GM21737 (cell line): Measurements from ENCODE around the gene PHC2.
"Not testable (repeated sequence)": the region's sequence is repeated elsewhere in the genome, so short reads cannot be mapped to it uniquely, and the experiment has no call there.

Experiments used
- ATAC-seq: cut with Tn5 transposase; IDR thresholded peaks from one replicate; pipeline ENCODE4 v1.9.1; 2021; ENCODE audit warnings: mild to moderate bottlenecking, moderate library complexity; ENCODE audit not compliant: unreplicated experiment

Gene PHC2

DNA sequence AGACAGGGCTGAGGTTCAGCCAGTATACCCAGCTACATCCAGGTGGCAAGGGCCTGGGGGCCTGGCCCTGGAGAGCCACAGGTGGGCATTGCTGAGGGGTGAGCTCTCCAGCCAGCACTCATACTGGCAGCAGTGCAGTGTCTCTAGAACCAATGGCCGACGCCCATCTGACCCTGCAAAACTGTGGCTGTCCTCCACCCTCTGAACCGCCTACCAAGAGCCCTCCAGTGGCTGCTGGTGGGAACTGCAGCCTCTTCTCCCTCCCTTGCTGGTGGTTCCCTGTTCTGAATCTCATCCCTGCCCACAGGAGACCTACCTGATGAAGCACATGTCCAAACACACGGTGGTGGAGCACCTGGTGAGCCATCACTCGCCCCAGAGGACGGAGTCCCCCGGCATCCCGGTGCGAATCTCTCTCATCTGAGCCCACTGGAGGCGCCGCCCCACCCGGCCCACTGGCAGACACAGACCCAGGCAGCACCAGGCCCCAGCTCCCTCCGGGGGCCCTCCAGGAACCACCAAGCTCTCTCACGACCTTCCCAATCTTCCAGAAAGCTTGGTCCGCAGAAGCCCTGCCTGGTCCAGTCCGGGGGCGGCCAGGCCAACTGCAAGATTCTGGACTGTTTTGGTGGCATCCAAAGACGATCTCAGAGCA lies 132.1 kb downstream of the PHC2 start:
- ATAC-seq = no peak

DNA sequence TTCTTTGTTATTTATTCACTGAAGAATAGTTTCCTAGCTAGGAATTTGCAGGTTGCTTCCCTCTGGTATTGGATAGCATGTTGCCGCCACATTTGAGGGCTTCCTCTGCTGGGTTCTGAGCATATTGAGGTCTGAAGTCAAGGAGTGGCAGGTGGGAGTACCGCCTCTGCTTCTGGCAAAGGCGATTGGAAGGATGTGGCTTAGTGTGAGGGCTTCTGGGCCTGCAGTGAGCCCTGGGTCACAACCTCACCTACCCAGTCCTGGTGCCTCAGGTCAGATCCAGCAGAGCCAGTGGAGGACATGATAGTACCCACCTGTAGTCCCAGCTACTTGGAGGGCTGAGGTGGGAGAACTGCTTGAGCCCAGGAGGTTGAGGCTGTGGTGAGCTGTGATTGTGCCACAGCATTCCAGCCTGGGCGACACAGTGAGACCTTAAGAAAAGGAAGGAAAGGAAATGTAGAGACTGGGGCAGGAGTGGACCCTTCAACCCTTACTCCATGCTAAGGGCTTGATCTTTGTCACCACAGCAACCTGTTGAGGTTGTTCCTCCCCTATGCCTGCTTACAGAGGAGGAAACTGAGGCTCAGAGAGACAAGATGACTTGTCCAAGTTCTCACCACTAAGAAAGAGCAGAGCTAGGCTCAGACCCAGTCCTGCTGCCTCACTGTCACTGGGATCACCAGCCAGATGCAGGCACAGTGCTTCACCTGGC lies 132.8 kb downstream of the PHC2 start:
- no peak for ATAC-seq

DNA sequence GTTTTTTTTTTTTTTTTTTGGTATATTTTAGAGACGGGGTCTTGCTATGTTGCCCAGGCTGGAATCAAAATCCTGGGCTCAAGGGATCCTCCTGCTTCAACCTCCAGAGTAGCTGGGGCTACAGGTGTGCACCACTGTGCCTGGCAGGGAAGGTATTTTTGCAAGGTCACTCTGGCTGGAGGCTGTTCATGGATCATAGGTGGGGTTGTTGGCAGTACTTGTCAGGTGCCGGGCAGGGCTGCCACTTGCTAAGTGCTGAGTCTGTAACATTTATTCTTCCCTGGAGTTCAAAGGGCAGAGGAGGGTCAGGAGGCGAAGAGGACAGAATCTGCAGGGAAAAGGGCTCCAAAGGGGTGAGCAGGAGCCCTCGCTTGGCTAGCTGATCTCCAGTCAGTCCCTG lies 134.1 kb downstream of the PHC2 start:
- ATAC-seq = no peak

DNA sequence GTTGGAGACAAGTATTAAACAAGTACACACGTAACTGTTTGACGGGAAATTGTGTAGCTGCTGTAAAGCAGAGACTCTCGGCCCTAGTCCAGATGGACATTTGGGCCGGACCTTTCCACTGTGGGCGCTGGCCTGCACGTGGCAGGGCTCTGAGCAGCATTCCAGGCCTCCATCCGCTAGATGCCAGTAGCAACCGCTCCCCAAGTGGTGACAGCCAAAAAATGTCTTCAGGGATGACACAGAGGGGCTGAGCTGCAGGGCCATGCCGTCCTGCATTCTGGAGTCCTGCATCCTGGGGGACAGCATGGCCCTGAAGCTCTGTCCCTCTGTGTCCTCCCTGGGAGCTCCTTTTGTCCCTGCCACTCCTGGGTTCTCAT lies 134.8 kb downstream of the PHC2 start:
- no peak for ATAC-seq

DNA sequence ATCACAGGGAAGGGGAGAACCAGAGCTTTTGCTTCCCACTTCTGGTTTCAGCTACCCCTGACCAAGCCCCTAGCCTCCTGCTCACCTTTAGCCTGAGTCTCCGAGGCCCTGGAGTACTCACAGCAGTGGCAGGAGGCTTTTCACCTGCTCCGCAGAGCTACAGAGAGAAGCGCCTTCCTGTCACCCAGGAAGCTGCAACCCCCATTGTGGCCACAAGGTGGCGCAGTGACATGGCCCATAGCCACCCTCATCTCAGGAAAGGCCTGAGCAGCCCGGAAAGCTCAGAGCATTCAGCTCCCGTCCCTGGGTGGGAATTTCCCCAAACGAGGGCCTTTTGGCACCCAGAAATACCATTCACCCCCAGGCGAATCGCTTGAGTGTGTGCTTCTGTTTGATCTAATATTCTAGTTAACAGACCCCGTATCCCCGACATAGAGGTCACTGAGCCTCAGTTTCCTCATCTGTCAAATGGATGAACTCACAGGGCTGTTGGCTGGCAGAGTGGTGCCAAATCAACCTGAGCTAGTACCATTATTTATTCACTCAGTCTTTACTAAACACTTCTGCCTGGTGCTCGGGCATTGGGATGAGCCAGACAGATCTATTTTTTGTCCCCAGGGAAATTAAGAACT lies 135.3 kb downstream of the PHC2 start:
- peak; percentile 69 for ATAC-seq

DNA sequence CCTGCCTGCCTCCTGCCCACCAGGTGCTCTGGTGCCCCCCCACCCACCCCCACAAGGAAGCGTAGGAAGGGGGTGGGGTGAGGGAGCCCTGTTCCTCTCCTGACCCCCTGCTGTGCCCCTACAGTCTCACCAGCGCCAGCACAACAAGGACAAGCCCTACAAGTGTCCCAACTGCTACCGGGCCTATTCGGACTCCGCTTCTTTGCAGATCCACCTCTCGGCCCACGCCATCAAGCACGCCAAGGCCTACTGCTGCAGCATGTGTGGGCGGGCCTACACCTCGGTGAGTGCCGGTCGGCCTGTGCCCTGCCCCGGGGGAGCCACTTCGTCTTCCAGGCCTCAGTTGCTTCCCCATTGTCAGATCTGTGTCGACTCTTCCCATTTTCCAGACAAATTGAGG lies 135.9 kb downstream of the PHC2 start:
- no peak for ATAC-seq

DNA sequence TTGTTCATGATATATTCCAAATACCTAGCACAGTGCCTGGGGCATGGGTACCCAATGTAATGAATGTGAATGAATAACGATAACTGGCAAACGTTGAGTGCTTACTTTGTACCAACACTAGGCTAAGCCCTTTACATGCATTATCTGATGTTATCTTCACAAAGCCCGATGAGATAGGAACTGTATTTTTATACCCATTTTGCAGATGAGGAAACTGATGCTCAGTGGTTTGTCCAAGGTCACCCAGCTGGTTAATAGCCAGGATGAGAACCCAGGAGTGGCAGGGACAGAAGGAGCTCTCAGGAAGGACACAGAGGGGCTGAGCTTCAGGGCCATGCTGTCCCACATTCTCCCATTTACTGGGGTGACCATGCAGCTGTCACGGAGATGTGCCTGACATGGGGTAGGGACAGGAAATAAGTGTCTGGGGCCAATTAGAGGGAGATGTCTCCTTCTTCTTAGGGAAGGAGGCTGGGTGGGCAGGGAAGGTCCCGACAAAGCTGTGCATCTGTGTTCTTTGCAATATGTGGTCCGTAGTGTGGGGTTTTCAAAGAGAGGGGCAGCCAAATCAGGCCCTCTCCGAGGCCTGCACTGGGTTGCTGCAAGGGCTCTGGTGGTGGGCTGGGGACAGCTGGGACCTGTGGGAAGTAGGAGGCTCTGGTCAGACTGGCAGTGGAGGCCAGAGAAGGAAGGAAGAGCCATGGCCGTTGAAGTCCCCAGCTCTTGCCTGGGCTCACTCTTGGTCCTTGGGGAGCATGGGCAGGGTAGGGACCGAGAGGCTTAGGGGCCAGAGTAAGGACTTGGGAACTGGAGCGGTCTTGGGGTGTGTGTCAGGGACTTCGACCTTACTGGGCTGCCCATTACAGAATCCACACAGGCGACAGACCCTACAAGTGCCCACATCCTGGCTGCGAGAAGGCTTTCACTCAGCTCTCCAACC lies 136.6 kb downstream of the PHC2 start:
- ATAC-seq = no peak

DNA sequence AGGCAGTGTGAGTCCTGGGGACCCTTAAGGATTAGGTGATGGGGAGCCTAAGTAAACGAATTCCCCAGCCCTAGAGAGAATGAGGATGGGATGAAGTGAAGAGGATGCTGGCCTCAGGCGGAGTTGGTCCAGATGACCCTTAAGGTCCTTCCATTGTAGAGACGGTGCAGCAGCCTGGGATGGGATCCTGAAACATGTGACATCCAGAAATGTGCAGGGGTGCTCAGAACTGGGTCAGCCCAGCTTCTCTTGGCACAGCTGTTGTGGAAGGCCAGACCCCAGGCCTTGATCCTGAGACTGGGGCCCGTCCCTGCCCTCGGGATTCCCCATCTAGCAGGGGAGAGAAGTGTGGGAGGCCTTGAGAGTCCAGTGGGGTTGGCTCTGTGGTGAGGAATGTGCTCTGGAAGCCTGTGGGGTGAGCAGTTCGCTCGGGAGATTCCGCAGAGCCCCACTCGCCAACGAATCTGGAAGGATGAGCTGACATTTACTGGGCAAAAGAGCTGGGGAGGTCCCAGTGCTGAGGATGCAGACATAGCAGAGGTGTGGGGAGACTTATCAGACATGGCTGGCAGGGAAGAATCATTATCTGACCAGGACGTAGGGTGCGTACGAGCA lies 138.1 kb downstream of the PHC2 start:
- ATAC-seq = no peak

DNA sequence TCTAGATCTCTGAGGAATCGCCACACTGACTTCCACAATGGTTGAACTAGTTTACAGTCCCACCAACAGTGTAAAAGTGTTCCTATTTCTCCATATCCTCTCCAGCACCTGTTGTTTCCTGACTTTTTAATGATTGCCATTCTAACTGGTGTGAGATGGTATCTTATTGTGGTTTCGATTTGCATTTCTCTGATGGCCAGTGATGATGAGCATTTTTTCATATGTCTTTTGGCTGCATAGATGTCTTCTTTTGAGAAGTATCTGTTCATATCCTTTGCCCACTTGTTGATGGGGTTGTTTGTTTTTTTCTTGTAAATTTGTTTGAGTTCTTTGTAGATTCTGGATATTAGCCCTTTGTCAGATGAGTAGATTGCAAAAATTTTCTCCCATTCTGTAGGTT lies 140.3 kb downstream of the PHC2 start:
- not testable (repeated sequence) for ATAC-seq

DNA sequence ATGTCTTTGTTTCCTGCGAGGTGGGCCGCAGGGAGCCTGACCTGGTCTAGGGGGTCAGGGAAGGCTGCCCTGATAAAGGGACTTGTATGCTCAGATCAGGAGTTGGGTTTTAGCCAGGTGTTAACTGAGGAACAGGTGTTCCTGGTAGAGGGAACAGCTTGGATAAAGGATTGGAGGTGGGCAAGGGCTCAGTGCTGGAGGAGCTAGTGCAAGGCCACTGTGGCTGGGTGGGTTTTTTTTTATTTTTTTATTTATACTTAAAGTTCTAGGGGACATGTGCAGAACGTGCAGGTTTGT lies 141.1 kb downstream of the PHC2 start:
- no peak for ATAC-seq

DNA sequence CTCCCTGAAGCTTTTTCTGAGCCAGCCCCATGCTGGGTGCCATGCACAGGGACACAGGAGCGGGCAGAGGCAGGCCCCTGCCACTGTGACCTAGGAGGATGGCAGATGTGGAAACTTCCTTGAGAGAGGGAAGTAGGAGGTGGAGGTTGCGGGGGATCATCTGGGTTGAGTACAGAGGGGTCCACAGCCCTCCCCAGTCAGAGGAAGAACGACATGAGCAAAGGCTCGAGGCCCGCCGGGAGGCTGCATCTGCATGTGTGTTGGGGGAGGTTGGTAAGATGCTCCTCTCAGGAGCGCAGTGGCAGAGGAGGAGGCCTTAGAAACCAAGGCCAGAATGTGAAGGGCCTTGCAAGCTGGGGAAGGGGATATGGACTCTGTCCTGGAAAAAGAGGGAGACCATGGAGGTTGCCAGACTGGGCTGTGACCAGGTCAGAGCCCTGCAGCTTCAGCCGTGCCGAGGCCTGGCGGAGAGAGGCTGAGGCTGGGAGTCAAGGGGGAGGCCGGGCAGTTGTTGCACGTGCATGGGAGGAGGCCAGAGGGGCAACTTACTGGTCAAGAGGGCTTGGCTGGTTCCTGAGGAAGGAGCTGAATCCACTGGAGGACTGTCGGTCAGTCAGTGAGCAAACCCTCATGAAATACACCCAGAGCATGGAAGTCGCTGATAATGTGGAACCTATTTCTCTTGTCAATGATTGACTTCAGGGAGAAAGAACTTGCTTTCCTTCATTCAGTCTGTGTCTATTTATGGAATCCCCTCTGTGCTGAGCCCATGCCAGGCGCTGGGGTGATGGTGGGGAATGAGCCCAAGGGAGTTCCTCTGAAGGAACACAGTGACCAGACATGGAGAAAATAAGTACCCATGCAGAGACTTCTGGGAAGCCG lies 141.7 kb downstream of the PHC2 start:
- no peak for ATAC-seq

DNA sequence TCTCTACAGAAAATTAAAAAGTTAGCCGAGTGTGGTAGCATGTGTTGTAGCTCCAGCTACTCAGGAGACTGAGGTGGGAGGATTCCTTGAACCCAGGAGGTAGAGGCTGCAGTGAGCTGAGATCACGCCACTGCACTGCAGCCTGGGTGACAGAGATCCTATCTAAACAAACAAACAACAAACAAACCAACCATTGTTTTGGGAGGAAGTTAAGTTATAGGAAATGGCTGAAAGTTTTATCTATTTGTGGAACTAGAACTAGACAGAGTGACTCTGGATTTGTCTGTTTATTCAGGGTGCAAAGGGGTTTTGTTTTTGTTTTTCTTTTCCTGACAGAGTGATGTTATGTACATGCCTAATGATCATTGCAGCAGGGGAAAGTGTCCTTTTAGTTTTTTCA lies 143.6 kb downstream of the PHC2 start:
- ATAC-seq = no peak

DNA sequence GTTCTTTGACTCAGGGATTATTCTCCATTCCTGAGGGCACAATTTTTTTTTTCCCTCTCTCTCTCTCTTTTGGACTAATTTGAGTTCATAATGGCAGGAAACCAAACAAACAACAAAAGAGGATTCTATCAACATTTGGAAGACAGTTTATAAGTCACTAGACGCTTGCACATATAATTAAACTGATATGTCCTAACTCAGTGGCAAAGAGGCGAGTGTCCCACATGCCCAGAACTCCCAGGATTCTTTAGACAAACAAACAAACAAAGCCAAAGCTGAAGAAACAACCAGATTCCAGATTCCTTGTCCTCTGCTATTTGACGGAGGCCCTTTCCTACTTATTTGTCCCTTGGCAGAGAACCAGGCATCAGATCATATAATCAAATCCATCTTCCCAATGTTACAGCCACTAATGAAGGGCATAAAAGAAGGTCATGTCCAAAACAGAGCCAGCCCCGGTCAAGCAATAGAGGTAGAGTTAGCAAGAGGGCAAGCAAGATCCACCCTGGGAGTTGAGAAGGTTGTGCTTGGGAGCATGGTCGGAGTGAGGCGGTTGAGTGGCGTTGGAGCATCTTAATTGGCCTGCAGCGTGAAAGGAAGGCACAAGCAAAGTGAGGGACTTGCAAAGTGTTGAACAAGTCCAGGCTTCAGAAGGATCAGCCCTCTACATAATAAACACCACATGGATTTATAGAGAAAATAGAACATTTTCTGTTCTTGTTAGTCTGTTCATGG lies 144.3 kb downstream of the PHC2 start:
- ATAC-seq = no peak

DNA sequence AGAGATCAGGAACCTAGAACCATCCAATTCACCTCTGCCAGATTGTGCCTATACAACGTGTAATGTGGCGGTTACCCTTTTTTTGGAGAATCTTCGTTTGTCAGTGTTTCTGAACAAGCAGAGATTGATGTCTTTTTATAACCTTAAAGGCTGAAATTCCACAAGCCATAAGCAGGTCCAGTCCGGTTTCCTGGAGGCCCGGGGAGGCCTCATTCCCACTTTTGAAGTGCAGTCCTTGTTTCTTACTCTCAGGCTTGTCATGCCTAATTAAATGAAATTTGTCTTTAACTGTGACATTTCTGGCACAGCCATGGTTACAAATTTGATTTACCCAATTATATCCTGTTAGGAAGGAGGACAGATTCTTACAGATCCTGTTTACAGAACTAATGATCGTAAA lies 146.8 kb downstream of the PHC2 start:
- no peak for ATAC-seq

DNA sequence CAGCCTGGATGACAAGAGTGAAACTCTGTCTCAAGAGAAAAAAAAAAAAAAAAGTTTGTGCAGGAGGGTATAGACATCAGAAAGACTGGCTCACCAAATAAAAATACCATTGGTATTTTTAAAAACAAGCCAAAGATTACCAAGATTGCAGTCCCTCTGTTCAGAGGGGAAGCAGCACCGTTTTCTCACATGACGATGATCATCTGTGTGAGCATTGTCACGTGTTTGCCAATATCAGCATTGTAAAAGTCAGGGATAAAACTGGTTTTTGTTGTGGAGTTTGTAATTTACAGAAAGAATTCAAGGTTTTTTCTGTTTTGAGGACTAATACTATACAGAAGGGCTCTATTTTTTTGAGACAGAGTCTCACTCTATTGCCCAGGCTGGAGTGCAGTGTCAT lies 148.1 kb downstream of the PHC2 start:
- no peak for ATAC-seq

DNA sequence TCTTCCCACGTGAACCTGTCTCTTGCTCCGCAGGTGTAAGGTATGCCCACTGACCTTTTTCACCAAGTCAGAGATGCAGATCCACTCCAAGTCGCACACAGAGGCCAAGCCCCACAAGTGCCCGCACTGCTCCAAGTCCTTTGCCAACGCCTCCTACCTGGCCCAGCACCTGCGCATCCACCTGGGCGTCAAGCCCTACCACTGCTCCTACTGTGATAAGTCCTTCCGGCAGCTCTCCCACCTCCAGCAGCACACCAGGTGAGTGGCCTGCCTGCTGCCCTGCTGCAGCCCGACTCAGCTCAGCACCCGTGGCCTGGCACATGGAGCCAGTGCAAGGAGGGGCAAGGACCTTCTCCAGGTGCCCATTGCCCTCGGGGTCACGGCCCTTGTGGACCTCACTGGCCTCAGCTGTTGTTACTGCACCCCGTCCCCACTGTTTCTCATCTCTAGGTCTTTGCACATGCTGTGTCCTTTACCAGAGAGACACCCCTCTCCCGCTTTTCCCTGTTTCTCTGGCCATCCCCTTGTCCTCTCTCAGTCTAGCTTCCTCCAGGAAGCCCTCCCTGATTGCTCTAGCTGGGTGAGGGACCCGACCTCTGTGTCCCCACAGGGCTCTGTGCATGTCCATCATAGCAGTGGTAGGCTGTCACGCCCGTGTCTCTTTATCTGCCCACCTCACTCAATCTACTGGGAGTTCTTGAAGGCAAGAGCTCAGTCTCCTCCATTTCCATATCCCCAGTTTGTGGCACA lies 149.2 kb downstream of the PHC2 start:
- no peak for ATAC-seq

DNA sequence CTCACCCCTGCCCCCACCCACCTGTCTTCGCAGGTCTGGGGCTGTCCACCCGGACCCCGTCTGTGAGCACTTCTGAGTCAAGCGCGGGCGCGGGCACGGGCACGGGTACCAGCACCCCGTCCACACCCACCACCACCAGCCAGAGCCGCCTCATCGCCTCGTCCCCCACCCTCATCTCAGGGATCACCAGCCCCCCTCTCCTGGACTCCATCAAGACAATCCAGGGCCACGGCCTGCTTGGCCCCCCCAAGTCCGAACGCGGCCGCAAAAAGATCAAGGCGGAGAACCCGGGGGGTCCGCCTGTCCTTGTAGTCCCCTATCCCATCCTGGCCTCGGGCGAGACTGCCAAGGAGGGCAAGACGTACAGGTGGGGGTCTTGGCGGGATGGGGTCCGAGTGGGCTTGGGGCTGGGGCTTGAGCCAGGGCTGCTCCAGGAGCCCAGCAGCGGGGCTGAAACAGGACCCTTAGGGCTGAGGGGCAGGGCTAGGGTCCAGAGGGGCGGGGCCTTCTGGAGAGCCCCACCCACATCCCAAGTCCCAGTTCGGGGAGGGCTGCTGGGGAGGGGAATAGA lies 150.7 kb downstream of the PHC2 start:
- no peak for ATAC-seq

DNA sequence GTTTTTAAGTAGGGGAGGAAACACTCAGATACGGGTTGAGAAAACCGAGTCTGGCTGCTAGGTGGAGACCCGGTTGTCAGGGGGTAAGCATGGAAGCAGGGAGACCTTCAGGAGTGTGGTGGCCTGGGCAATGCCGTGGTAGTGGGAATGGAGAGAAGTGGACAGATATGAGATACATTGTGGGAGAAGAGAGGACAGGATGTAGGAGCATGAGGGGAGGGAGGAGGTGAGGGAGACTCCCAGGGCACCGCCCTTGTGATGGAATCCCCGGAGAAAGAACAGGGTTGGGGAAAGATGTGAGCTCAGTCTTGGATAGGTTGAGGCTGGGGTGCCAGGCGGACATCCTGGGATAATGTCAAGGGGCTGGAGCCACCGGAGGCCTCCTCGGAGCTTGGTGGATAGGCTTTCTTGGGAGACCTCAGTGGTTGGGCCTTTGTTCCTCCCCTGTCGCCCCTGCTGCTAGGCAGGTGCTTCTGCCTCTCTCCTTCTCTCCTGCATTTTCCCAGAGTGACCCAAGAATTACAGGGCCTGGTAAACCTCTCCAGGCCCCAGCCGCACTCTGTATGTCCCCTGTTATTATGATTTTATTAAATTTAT lies 153.3 kb downstream of the PHC2 start:
- ATAC-seq = no peak
